Raji (cell line): Measurements from ENCODE around the gene KLRK1.
"Not testable (repeated sequence)": the region's sequence is repeated elsewhere in the genome, so short reads cannot be mapped to it uniquely, and the experiment has no call there.

Experiments used
- POLR2A ChIP-seq: IDR thresholded peaks from 2 replicates; pipeline ENCODE4 v1.6.1; 2011; ENCODE audit warnings: low read depth, low read length, control low read depth; ENCODE audit not compliant: insufficient read depth

KLRK1 gene

GRCh38 chr12:10389904-10390303 is at the start of gene KLRK1:
TSS of gene KLRK1 (minus strand) at chr12:10390041. CDS start at chr12:10388810, 1,231 bp downstream.
- no peak for TF ChIP-seq POLR2A

GRCh38 chr12:10435816-10436215 is 46.0 kb upstream of the KLRK1 start, which contains the start of gene KLRC2:
TSS of gene KLRC2 (minus strand) at chr12:10436010. CDS start at chr12:10435986, 24 bp downstream.
- TF ChIP-seq POLR2A = not testable (repeated sequence)

DNA sequence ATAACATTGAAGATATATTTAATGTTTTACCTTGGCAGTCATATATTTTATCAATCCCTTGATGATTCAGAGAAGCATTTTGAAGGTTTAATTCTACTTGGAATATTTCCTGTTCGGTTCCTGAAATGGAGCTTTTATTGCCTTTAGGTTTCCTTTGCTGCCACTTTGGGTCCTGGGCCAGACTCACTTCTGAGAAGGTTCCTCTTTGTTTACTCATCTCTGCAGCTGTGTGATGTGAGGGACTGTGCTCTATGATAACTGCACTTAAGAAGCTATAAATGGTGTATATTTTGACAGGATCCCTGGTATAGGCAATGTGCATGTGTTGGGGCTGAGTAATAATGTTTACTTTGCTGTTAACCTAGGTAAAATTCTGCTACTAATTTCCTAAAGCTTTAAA is 30.5 kb upstream of the KLRK1 start, which contains the start of gene KLRC3:
Gene KLRC3 (minus strand): TSS at position 262 of the 400 bp plus-strand sequence. CDS start 45 bp downstream, at position 217.
- not testable (repeated sequence) for TF ChIP-seq POLR2A

GRCh38 chr12:10409392-10409791 is 19.6 kb upstream of the KLRK1 start, which contains the start of gene KLRC4:
TSS of gene KLRC4 (minus strand) at chr12:10409757. CDS start at chr12:10409575, 182 bp downstream.
- TF ChIP-seq POLR2A = no peak

- no peak for TF ChIP-seq POLR2A
Measured at GRCh38 chr12:10408842-10409241, 19.0 kb upstream of the KLRK1 start.

DNA sequence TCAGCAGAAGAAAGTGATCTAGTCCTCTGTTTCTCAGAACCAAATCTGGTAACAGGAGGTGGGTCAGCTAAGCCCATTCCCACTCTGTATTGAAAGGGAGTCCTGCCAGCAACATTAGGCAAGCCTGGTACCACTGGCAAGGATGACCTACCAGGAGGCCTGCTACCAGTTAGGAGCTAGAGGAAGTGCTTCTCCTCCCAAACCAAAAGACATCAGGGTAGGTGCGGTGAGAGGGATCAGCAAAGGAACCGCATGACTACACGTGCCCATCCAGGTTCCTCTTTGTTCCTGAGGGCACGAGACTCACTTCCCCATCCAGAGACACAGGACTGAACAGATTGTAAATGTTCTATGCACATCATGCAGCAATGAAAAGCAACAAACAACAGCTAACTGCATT is 16.9 kb upstream of the KLRK1 start:
- TF ChIP-seq POLR2A = no peak

DNA sequence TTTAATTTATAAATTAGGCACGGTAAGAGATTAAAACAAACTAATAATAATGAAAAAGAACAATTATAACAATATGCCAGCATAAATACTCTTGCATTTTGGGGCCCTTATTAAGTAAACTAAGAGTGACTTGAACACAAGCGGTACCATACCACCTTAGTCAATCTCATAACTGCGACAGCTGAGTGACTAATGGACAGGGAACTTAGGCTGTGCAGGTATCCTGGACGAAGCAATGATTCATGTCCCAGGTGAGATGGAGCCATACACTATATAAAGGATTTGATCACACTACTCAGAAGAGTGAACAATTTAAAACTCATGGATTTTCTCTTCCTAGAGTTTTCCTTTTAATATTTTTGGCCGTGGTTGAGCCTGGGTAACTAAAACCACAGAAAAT is 15.5 kb upstream of the KLRK1 start:
- TF ChIP-seq POLR2A = no peak

GRCh38 chr12:10404798-10405197 is 15.0 kb upstream of the KLRK1 start:
- TF ChIP-seq POLR2A = no peak

GRCh38 chr12:10400829-10401228 is 11.0 kb upstream of the KLRK1 start:
- no peak for TF ChIP-seq POLR2A

- TF ChIP-seq POLR2A = no peak
Measured at GRCh38 chr12:10398168-10398567, 8.3 kb upstream of the KLRK1 start.

GRCh38 chr12:10397296-10397695 is 7.5 kb upstream of the KLRK1 start:
- TF ChIP-seq POLR2A = no peak

DNA sequence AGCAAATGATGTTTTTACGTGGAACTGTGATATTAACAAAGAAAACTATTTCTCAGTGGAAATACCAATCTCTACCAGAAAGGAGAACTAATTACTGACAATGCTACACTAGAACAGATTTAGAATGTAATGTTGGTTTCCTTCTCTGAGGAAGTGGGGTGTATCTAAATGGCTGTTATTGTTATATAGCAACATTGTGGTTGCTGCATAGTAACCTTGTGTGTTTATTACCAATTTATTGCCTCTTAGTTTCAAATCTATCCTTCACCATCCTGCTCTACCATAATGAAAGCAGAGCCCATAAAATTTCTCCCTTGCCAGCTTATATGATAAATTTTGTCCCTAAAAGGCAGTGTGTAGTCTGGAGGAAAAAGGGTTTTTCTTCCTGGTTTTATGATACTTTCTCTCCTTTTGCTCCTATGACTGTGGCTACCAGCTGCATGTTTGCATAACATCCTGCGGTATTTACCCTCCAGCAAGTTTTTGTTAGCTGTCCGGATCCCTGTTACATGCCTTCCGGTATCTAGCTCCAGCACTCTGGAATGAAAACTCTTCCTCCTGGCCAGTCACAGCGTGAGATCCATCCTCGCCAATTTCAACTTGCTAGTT is 5.7 kb upstream of the KLRK1 start:
- TF ChIP-seq POLR2A = no peak

GRCh38 chr12:10393291-10393690 is 3.5 kb upstream of the KLRK1 start:
- no peak for TF ChIP-seq POLR2A

DNA sequence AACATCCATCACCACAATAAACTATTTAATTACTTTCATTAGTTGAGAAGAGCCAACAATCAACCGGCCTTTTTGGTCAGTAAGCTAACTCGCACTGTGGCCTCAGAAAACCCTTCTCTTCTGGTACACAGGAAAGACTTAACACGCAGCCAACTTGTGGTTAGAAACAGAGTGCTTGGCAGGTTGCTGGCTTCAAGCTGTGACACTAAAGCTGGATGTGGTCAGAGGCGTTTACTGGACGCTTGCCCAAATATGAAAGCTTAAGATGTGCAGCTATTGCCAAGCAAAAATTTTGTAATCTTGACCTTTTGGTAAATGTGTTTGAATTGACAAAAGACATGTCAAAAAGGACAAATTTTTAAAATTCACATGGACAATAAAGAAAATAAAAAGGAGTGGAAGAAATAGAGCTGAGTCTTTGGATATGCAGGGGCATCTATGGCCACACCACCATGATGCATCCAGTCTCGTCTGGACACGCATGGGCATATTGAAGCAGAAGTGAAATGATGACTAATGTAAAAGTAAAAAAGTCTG is 2.6 kb upstream of the KLRK1 start:
- no peak for TF ChIP-seq POLR2A

GRCh38 chr12:10388624-10389413 is 1.0 kb downstream of the KLRK1 start:
- TF ChIP-seq POLR2A = no peak

DNA sequence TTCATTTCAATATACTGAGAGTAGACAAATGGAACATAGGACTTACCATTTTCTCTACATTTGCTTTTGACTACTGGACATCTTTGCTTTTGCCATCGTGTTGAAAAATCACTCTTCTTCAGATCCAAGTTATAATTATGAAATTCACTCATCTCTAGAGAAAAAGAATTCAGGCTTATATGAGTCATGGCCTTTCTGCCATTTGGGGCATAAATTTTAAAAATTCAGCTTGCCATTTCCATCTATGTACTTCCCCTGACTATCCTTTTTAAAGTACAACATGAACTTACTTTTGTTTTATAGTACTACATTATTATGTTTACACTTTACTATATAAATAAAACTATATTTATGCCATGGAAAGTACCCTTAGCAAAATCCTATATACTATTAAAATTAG is 3.0 kb downstream of the KLRK1 start:
- no peak for TF ChIP-seq POLR2A
